GM19043 (cell line): ENCODE data around the gene NFATC4.

Experiments
- ATAC-seq: cut with Tn5 transposase; IDR thresholded peaks from one replicate; pipeline ENCODE4 v1.9.1; 2021; ENCODE audit warnings: low read depth; ENCODE audit not compliant: unreplicated experiment

The NFATC4 gene

GRCh38 chr14:24426150-24426911 is 58.3 kb downstream of the NFATC4 start:
- no peak for ATAC-seq

GRCh38 chr14:24426912-24427536 is 59.0 kb downstream of the NFATC4 start:
- no peak for ATAC-seq

- no peak for ATAC-seq
Measured at GRCh38 chr14:24427537-24428508, 59.8 kb downstream of the NFATC4 start.

GRCh38 chr14:24428628-24429394 is 60.8 kb downstream of the NFATC4 start:
- ATAC-seq, result no peak
